ENCODE data around the gene LRRC39. TPM values are rescaled to one million over a fixed set of nuclear protein-coding genes. Genes with fewer than 3 reads are reported as not detected.
A peak's percentile ranks its signal among the peaks of the same experiment; 100 is the strongest.

Gene LRRC39
- total RNA-seq, 1 experiment from 2014 or later, result 0.46 TPM

GRCh38 chr1:100132566-100133477 is 45.2 kb downstream of the LRRC39 start, which contains the start of the genes SASS6 and TRMT13 (continued):
- no peak for TF ChIP-seq ZNF138 (CRISPR knock-in tag; conservative IDR thresholded peaks at IDR 0.05)
- TF ChIP-seq JAZF1 (CRISPR knock-in tag; IDR thresholded peaks at IDR 0.05), result no peak
- TF ChIP-seq HMGA2 (CRISPR knock-in tag; IDR thresholded peaks at IDR 0.05), result no peak
- TF ChIP-seq CTCF (IDR thresholded peaks at IDR 0.05), result no peak
- no peak for TF ChIP-seq SOX15 (CRISPR knock-in tag; IDR thresholded peaks at IDR 0.05)
- no peak for TF ChIP-seq SMAD4 (CRISPR knock-in tag; IDR thresholded peaks at IDR 0.05)
- 0 out of 2 replicates have a peak, but pooled peaks have one; percentile 29 for TF ChIP-seq FOXP4 (CRISPR knock-in tag; IDR thresholded peaks at IDR 0.05)
- TF ChIP-seq ZNF317 (CRISPR knock-in tag; IDR thresholded peaks at IDR 0.05; ENCODE audit: borderline replicate concordance, low read depth), result no peak
- TF ChIP-seq SP1 (CRISPR knock-in tag; conservative IDR thresholded peaks at IDR 0.05), result peak; percentile 61
- TF ChIP-seq TP53 (CRISPR knock-in tag; IDR thresholded peaks at IDR 0.05), result no peak
- TF ChIP-seq PRRX2 (CRISPR knock-in tag; IDR thresholded peaks at IDR 0.05), result no peak
- TF ChIP-seq E2F4 (CRISPR knock-in tag; IDR thresholded peaks at IDR 0.05; ENCODE audit: borderline replicate concordance, low read depth), result peak; percentile 38; the same call in 1 of the 2 replicates
- TF ChIP-seq ELF4 (CRISPR knock-in tag; IDR thresholded peaks at IDR 0.05; ENCODE audit: low read depth), result no peak
- no peak for TF ChIP-seq USF2 (CRISPR knock-in tag; IDR thresholded peaks at IDR 0.05)
- TF ChIP-seq USF1 (CRISPR knock-in tag; IDR thresholded peaks at IDR 0.05), result no peak
- peak; percentile 80 for TF ChIP-seq MYBL2 (CRISPR knock-in tag; IDR thresholded peaks at IDR 0.05)
- peak; percentile 73 for TF ChIP-seq HMGXB4 (CRISPR knock-in tag; IDR thresholded peaks at IDR 0.05)
- no peak for TF ChIP-seq ZNF671 (CRISPR knock-in tag; IDR thresholded peaks at IDR 0.05)
- TF ChIP-seq ZNF425 (CRISPR knock-in tag; conservative IDR thresholded peaks at IDR 0.05), result no peak
- TF ChIP-seq CREM (CRISPR knock-in tag; IDR thresholded peaks at IDR 0.05), result peak; percentile 88
- TF ChIP-seq GRHL2 (CRISPR knock-in tag; IDR thresholded peaks at IDR 0.05; ENCODE audit: insufficient replicate concordance, severe bottlenecking), result no peak
- no peak for TF ChIP-seq ATF3 (CRISPR knock-in tag; conservative IDR thresholded peaks at IDR 0.05)
- no peak for TF ChIP-seq NR1H2 (CRISPR knock-in tag; IDR thresholded peaks at IDR 0.05)
- TF ChIP-seq E2F1 (CRISPR knock-in tag; IDR thresholded peaks at IDR 0.05), result no peak
- TF ChIP-seq EMX1 (CRISPR knock-in tag; IDR thresholded peaks at IDR 0.05), result no peak
- TF ChIP-seq CBFB (CRISPR knock-in tag; IDR thresholded peaks at IDR 0.05; ENCODE audit: low read depth), result no peak

Measured in WTC11 (cell line).